Fibroblast of lung (primary cell): ENCODE measurements around the gene GPX5. TPM values are rescaled to one million over a fixed set of nuclear protein-coding genes. Genes with fewer than 3 reads are reported as not detected.

Experiments used
- DNase-seq, 2 donors: peaks; one replicate each; pipeline versions ENCODE4 v3.0.0 to v3.0.0-alpha.2; 2010; ENCODE audit warnings: low read depth in 2 of 2
- H2AFZ ChIP-seq: 2 replicates; pipeline ENCODE4 v1.5.1; 2012; ENCODE audit warnings: low read length, control low read depth, inconsistent platforms
- H3K27ac ChIP-seq: 2 replicates; pipeline ENCODE4 v1.5.1; 2011; ENCODE audit warnings: low read length, control low read depth; ENCODE audit not compliant: insufficient read depth
- H3K27me3 ChIP-seq: 2 replicates; pipeline ENCODE4 v1.5.1; 2011; ENCODE audit warnings: mild to moderate bottlenecking, low read length; ENCODE audit not compliant: control insufficient read depth, insufficient read depth
- H3K36me3 ChIP-seq: 2 replicates; pipeline ENCODE4 v1.5.1; 2011; ENCODE audit warnings: low read length; ENCODE audit not compliant: control insufficient read depth, insufficient read depth
- H3K4me1 ChIP-seq: 2 replicates; pipeline ENCODE4 v1.5.1; 2011; ENCODE audit warnings: low read length; ENCODE audit not compliant: control insufficient read depth, insufficient read depth; ENCODE audit errors: extremely low read depth
- H3K4me2 ChIP-seq: 2 replicates; pipeline ENCODE4 v1.5.1; 2011; ENCODE audit warnings: low read length, control low read depth; ENCODE audit not compliant: insufficient read depth; ENCODE audit errors: extremely low read depth
- H3K4me3 ChIP-seq, 4 experiments: fragments of 200-600 bp in 1 of 4; sonication (generic) in 1 of 4; replicated peaks in 1 of 4; 2 replicates each; pipeline ENCODE4 v1.5.1; 2011 to 2016; ENCODE audit warnings: low read length in 4 of 4, low read depth in 3 of 4, mild to moderate bottlenecking in 3 of 4, control low read depth in 2 of 4, inconsistent platforms in 1 of 4, mixed read lengths in 1 of 4; ENCODE audit not compliant: insufficient read depth in 1 of 4; ENCODE audit errors: control extremely low read depth in 1 of 4
- H3K79me2 ChIP-seq: 2 replicates; pipeline ENCODE4 v1.5.1; 2012; ENCODE audit warnings: mild to moderate bottlenecking, low read length, inconsistent platforms; ENCODE audit not compliant: control insufficient read depth, insufficient read depth
- H3K9ac ChIP-seq: 2 replicates; pipeline ENCODE4 v1.5.1; 2011; ENCODE audit warnings: mild to moderate bottlenecking, low read length, control low read depth; ENCODE audit not compliant: insufficient read depth
- H3K9me3 ChIP-seq: 2 replicates; pipeline ENCODE4 v1.5.1; 2012; ENCODE audit warnings: low read depth, low read length; ENCODE audit not compliant: control insufficient read depth, insufficient read depth
- H4K20me1 ChIP-seq: 2 replicates; pipeline ENCODE4 v1.5.1; 2011; ENCODE audit warnings: low read length; ENCODE audit not compliant: control insufficient read depth, insufficient read depth; ENCODE audit errors: extremely low read depth
- CTCF ChIP-seq, 2 donors: IDR thresholded peaks in 1 of 2; conservative IDR thresholded peaks in 1 of 2; 1 replicate in 1 of 2; 2 replicates in 1 of 2; pipeline ENCODE4 v1.5.1; 2011 to 2012; ENCODE audit warnings: low read length in 2 of 2, control low read depth in 1 of 2, inconsistent platforms in 1 of 2, low read depth in 1 of 2, mild to moderate bottlenecking in 1 of 2
- EZH2 ChIP-seq: IDR thresholded peaks from 2 replicates; pipeline ENCODE4 v1.5.1; 2012; ENCODE audit warnings: low read length, control low read depth, mild to moderate bottlenecking; ENCODE audit errors: missing control alignments
- polyA plus RNA-seq, 2 donors: library from polyadenylated mRNA; depleted of rRNA in 1 of 2; stranded (reverse) in 1 of 2; unstranded in 1 of 2; fragments of >200 nt; gene quantifications; 2 replicates each; pipeline ENCODE4 v1.2.1, GENCODE V29; 2011 to 2012; ENCODE audit warnings: missing spikeins in 1 of 2
- total RNA-seq: library from RNA; depleted of rRNA; stranded (reverse); fragments of >200 nt; gene quantifications from 2 replicates; pipeline ENCODE4 v1.2.1, GENCODE V29; 2014

Gene GPX5
- total and polyA plus RNA-seq, 2 donors (not counting 1 experiment from before 2014, with no cell fraction given) = not detected

DNA sequence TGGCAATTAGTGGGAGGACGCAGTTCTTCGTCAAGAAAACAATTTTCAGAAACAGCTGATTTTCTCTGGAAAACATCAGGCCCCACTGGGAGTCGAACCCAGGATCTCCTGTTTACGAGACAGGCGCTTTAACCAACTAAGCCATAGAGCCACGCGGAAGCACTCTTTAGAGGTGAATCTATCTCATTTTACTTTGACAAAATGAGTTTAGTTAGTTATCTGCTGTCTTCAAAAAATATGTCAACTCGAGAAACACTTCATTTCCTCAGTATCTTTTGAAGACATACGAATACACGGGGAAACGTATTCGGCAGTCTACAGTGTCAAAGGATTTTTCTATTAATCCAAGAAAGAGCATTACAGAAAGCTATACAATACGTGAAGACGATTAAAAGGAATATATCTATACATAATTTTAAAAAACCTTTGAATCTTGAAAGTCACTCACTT is 36.7 kb upstream of the GPX5 start:
- no peaks in the 10 kb centered on the region for H3K4me1 ChIP-seq
- H4K20me1 ChIP-seq = no peaks in the 10 kb centered on the region
- H3K9ac ChIP-seq = no peak overlapping the region

DNA sequence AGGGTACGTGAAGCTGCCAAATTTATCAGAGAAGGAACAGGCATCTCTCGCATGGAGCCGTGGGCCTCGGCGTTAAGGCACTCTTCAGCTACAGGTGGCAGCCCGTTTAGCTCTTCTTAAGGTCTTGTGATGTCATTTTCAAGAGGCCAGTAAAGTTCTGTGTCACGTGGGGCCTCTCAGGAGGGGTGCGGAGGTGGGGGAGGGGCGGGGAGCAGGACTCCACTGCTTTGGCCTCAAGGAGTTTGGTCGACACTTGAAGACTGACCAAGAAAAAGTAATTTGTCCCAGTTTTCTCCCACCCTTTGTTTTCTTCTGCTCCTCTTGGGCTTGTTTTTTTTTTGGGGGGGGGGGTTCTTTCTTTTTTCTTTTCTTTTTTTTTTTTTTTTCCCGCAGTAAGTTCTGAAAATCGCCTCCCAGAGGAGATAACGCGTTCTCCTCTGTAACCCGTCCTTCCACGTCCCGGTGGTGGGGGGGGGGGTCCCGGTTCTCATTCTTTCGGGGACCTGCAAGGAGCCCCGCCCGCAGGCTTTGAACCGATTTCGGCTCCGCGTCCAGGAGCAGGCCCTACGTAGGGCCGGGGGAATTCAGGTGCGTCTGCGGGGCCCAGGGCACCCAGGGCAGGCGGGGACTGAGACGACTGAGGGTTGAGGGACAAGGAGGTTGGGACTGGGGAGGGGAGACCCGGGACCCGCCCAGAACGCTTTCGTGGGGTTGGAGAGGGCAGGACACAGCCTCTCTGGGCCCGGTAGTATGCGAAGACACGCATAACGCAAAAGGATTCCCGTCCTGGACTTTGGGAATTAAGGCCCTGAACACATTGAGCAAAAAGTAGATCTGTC is 36.1 kb upstream of the GPX5 start:
- no peaks in the 10 kb centered on the region for H3K4me1 ChIP-seq
- H3K4me3 ChIP-seq = peak overlapping the region; percentile 58 to 85 (median 65)
- no peaks in the 10 kb centered on the region for H3K27me3 ChIP-seq
- no peaks in the 10 kb centered on the region for H4K20me1 ChIP-seq
- TF ChIP-seq EZH2 (no peak), CTCF (conservative IDR thresholded peaks at IDR 0.05 in 1 of 2, IDR thresholded peaks at IDR 0.05 in 1 of 2; ENCODE audit: low read depth in 1 of 2, low read length in 2 of 2) (no peak)
- no peaks in the 10 kb centered on the region for H3K36me3 ChIP-seq
- H3K27ac ChIP-seq = no peak overlapping the region
- H3K4me2 ChIP-seq = peak overlapping the region; percentile 55
- no peaks in the 10 kb centered on the region for H3K79me2 ChIP-seq
- peak; percentile 80 to 83 for DNase-seq
- H3K9ac ChIP-seq = peak overlapping the region; percentile 38
- no peaks in the 10 kb centered on the region for H3K9me3 ChIP-seq
- H2AFZ ChIP-seq = peak overlapping the region; percentile 85

More for the DNA sequence above, 36.7 kb upstream of the GPX5 start:
- peak overlapping the region; percentile 56 for H2AFZ ChIP-seq
- peak overlapping the region; percentile 55 for H3K4me2 ChIP-seq
- H3K27me3 ChIP-seq = no peaks in the 10 kb centered on the region
- H3K79me2 ChIP-seq = no peaks in the 10 kb centered on the region
- TF ChIP-seq EZH2 = no peak
- peak overlapping the region; percentile 58 to 85 (median 65) for H3K4me3 ChIP-seq
- peak; percentile 64 to 84 for DNase-seq
- no peaks in the 10 kb centered on the region for H3K36me3 ChIP-seq
- no peak overlapping the region for H3K27ac ChIP-seq
- H3K9me3 ChIP-seq = no peaks in the 10 kb centered on the region

DNA sequence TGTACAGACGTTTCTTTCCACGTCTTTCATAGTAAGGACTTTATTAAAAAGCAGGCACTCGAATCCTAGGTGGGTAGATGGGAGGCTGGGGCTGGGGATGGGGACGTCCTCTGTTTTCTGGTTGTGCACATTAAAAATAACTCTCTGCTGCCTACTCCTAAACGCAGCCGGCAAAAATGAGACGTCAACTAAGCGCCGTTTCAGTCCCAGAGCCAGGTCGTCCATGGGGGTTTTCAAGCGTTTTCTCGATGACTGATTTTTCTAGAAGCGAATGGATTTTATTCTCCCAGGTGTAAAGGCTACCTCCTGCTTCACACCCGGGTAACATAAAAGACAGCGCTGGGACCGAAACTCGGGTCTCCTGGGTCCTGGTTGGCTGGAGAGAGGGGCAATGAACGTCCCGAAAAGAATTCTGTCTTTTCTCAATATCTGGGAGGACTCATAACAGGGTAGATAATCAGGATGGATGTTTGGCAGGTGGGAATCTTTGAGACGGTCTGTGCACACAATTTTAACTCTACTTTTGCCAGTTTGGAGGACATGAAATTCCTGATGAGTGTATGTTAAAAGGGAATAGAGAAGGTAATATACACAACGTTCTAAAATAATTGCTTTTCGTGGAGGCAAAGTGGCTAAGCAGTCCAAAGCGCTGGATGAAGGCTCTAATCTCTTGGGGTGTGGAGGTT is 35.3 kb upstream of the GPX5 start:
- Histone ChIP-seq H3K4me1 (no peaks in the 10 kb centered on the region), H4K20me1 (no peaks in the 10 kb centered on the region), H3K4me3 (peak overlapping the region; percentile 58 to 85 (median 65)), H3K27me3 (no peaks in the 10 kb centered on the region), H3K9ac (no peak overlapping the region), H3K79me2 (no peaks in the 10 kb centered on the region), H2AFZ (peak overlapping the region; percentile 85), H3K9me3 (no peaks in the 10 kb centered on the region), H3K4me2 (peak overlapping the region; percentile 66), H3K36me3 (no peaks in the 10 kb centered on the region), H3K27ac (no peak overlapping the region)
- DNase-seq = no peak
- TF ChIP-seq CTCF (conservative IDR thresholded peaks at IDR 0.05 in 1 of 2, IDR thresholded peaks at IDR 0.05 in 1 of 2; ENCODE audit: low read depth in 1 of 2, low read length in 2 of 2) (no peak), EZH2 (no peak)
